ENCODE measurements around the gene SPACA9.

The SPACA9 gene

DNA sequence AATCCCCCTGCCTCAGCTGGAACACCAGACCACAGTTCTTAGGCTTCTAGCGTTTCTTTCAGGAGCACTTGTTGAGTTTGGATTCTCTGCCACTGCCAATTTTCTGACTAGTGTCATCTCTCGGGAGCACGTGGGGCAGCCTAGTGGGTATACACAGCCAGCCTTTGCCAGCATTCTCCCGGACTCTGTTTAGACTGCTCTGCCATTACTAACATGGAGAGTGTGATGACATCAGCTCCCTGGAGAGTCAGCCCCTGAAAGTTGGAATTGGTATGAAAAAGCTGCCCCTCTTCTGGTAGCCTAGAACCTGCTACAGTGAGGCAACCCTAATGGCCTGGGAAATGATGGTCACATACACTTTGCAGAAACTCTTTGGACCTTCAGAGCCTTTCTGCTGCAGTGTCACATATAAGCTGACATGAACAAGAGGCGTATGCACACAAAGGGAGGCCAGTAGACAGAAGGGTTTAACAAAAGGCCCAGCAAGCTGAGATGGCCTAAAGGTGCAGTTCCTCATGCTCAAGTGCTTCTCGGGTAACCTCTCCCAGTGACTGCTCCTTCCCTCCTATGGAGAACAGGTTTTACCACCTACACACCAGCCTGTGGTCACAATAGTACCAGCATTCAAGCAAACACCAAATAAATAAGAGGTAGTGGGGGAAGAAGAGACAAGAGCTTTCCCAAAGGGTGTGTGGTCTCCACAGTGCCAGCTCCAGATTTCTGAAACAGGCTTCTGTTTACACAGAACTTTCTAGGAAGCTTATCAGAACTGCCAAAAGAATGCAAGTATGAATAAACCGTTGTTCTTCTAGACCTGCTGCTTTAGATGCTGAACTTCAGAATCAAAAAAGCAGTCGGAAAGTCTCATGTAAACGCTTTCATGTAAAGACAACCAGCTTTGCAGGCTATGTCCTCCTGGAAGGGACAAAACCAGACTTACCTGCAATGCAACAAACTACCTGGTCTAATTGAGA lies 16.5 kb downstream of the SPACA9 start:
- peaks cover 19% of the 10 kb centered on the region for H3K36me3 Mint-ChIP-seq (ENCODE audit: low read depth)

DNA sequence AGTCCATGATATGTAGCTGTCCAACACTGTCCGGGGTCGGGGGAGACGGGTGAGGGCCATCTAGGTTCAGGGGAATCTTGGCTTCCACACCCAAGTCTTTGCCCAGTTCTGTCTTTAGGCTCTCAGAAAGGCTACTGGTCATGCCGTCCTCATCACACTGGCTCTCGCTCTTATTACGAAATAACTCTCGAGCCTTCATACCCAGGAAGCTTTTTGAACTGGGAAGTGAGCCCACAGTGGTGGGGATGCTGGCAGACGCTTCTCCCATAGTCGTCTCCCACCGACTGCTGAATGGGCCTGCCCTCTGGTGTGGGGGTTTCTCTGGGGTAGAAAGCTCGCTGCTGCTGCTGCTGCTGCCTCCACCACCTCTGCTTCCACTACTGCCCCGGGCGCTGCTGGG lies 17.6 kb downstream of the SPACA9 start:
- H3K36me3 Mint-ChIP-seq (ENCODE audit: low read depth), result peaks cover 23% of the 10 kb centered on the region
- no peaks in the 10 kb centered on the region for H3K9me3 Mint-ChIP-seq
- peaks cover 3% of the 10 kb centered on the region for H3K4me1 Mint-ChIP-seq (ENCODE audit: low read depth)
- no peaks in the 10 kb centered on the region for H3K27me3 Mint-ChIP-seq (ENCODE audit: low read depth)
- H3K27ac Mint-ChIP-seq, result no peak overlapping the region
- H3K4me3 Mint-ChIP-seq, result no peak overlapping the region

More for the DNA sequence above, 16.5 kb downstream of the SPACA9 start:
- Mint-ChIP-seq H3K27me3 (ENCODE audit: low read depth) (no peaks in the 10 kb centered on the region), H3K4me1 (ENCODE audit: low read depth) (peaks cover 2% of the 10 kb centered on the region), H3K9me3 (no peaks in the 10 kb centered on the region), H3K27ac (no peak overlapping the region), H3K4me3 (no peak overlapping the region)

DNA sequence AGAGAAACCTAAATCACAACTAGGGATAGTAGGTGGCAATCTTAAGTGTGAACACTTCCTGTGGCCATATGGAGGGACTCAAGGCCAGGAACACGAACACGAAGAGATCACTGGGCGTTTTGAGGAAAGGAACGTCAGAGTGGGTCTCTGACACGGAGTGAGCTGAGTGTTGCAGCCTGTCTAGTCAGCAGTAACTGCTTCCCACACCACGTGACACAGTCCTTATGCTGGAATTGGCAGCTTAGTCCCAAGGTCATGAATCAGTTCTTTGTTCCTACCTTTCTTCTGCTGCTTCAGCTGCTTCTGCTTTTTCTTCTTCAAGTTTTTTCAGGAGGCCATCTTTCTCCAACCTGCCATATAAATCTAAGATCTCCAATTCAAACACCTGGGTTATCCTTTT lies 18.2 kb downstream of the SPACA9 start:
- Mint-ChIP-seq H3K27me3 (ENCODE audit: low read depth) (no peaks in the 10 kb centered on the region), H3K4me3 (no peak overlapping the region), H3K4me1 (ENCODE audit: low read depth) (peaks cover 6% of the 10 kb centered on the region), H3K27ac (no peak overlapping the region), H3K9me3 (no peaks in the 10 kb centered on the region), H3K36me3 (ENCODE audit: low read depth) (peaks cover 26% of the 10 kb centered on the region)

DNA sequence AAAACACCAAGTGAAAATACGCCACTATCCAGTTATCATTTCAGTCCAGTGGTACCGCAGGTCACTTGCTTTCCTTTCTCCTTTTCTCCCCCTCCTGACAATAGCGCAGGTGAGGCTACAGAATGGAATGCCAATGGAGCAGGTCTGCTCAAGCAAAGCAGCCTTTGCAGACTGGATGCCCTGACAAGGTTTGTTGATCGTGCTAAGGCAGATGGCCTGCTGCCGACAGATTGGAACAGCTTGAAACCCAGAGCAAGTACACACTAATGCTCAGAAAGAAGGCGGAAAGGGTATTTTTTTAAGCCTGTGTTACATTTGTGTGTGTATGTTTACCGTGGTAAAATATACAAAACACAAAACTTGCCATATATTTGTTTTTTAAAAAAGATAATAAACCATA lies 19.4 kb downstream of the SPACA9 start:
- H3K4me1 Mint-ChIP-seq (ENCODE audit: low read depth), result peaks cover 7% of the 10 kb centered on the region
- peaks cover 31% of the 10 kb centered on the region for H3K36me3 Mint-ChIP-seq (ENCODE audit: low read depth)
- H3K4me3 Mint-ChIP-seq, result no peak overlapping the region
- no peak overlapping the region for H3K27ac Mint-ChIP-seq
- H3K9me3 Mint-ChIP-seq, result no peaks in the 10 kb centered on the region
- H3K27me3 Mint-ChIP-seq (ENCODE audit: low read depth), result no peaks in the 10 kb centered on the region

DNA sequence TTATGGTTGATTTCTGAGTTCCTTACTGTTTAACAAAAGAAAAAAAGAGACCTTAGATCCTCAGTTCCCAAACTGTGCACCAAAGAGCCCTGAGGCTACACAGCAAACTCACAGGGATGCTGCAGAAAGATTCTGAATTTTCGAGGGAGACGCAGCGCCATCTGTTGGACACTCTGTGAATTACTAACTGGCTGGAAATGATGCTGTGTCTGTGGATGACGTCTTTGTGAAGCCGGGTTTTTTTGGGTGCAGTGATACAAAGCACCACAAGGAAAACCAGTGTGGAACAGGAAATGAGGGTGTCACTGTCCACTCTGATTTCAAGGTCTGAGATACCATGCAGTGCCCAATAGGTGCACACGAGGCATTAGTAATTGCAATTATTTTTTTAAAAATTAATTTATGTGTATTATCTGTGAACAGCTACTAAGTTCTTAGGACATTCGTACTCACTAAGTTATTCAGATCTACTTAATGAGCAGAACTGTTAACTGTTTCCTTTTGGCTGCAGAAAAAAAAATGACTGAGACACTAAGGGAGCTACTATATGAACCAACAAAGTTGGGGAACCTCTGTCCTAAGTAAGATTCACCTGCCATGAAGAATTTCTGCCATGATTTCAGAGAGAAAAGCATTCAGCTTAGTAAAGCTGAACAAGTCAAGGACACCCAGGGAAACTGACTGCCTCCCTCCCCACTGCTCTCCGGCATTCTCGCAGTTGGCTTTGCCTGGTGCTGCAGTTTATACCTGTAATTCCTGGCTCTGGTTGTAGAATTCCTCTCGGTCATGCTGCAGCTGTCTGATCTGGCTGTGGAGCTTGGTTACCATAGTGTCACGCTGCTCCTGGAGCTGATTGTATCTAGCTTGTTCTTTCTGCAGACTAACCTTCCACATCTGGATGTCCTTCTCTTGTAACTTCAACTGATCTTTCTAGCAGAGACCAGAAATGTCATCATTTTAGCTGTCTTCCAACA lies 23.4 kb downstream of the SPACA9 start:
- H3K4me1 Mint-ChIP-seq (ENCODE audit: low read depth), result peaks cover 5% of the 10 kb centered on the region
- no peak overlapping the region for H3K4me3 Mint-ChIP-seq
- H3K36me3 Mint-ChIP-seq (ENCODE audit: low read depth), result peaks cover 24% of the 10 kb centered on the region
- H3K27me3 Mint-ChIP-seq (ENCODE audit: low read depth), result no peaks in the 10 kb centered on the region
- no peaks in the 10 kb centered on the region for H3K9me3 Mint-ChIP-seq
- peak overlapping the region; percentile 0 for H3K27ac Mint-ChIP-seq

DNA sequence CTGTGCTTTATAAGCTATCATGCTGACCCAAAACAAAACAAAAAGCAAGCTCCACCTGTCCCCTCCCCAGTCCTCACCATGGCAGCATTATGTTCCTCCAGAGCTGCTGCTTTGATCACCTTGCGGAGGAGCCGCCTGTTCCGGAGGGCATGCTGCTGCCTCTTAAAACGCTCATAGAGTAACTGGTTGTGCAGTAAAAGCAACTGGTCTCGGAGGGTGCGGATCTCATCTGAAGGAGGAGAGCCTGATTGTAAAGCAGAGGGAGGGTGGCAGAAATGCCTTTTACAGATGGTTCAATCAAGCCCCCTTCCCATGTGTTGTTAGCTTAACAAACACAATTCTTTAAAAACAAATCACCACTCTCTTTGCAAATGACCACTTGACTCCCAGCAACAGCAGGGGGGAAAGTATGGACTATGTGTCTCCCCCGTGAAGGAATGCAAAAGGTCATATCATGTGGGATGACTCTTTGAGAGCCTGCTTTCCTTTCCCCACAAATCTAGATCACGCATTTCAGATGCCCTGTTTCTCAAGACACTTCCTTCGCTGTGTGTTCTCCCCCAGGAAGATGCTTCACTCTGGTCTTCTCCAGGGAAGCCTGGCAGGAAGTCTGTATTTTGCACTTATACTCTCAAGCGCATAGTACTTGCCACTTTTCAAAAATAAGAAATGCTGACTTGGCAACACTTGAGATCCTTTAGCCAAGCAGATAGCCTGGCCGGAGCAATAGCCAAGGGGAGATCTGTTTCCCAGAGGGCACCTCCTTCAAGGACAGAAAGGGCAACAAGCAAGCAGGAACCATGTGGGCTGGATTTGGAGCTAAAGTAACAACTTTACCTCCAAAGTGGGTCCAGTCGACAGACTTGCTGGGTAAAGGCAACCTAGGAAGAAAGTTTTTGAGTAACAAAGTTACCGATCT lies 25.1 kb downstream of the SPACA9 start:
- peaks cover 24% of the 10 kb centered on the region for H3K36me3 Mint-ChIP-seq (ENCODE audit: low read depth)
- no peak overlapping the region for H3K4me3 Mint-ChIP-seq
- H3K27ac Mint-ChIP-seq, result no peak overlapping the region
- H3K27me3 Mint-ChIP-seq (ENCODE audit: low read depth), result no peaks in the 10 kb centered on the region
- H3K4me1 Mint-ChIP-seq (ENCODE audit: low read depth), result peaks cover 5% of the 10 kb centered on the region
- no peaks in the 10 kb centered on the region for H3K9me3 Mint-ChIP-seq

DNA sequence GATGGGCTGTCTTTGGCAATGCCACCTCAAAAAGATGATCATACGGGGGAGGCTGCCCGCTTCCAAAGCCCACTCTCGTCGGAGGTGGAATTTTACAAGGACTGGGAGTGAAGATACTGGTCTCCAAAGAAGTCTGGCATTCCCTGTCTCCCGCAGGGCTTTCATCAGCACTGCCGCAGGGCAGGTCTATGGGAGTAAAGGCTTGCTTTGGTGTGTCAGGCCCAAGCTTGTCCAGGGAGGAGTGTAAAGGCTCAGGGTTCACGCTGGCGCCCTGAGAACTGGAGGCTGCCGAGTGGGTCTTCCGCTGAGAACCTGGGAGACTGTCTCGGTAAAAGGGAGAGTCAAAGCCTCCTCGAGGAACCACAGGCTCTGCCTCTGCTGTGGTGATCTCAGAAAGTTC lies 27.0 kb downstream of the SPACA9 start:
- peaks cover 3% of the 10 kb centered on the region for H3K4me1 Mint-ChIP-seq (ENCODE audit: low read depth)
- no peaks in the 10 kb centered on the region for H3K27me3 Mint-ChIP-seq (ENCODE audit: low read depth)
- H3K36me3 Mint-ChIP-seq (ENCODE audit: low read depth), result peaks cover 23% of the 10 kb centered on the region
- H3K27ac Mint-ChIP-seq, result no peak overlapping the region
- H3K4me3 Mint-ChIP-seq, result no peak overlapping the region
- H3K9me3 Mint-ChIP-seq, result no peaks in the 10 kb centered on the region

DNA sequence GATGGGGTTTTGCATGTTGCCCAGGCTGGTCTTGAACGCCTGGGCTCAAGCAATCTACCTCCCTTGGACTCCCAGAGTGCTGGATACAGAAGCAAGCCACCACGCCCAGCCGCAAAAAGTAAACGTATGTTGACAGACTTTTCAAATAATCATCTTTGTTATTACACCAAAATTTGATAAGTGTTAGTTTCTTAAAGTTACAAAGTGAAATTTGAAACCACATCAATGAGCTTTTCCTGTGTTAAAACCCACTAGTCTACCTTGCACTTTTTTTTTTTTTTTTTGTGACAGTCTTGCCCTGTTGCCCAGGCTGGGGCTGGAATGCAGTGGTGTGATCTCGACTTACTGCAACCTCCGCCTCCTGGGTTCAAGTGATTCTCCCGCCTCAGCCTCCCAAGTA lies 29.9 kb downstream of the SPACA9 start:
- no peaks in the 10 kb centered on the region for H3K4me1 Mint-ChIP-seq (ENCODE audit: low read depth)
- no peaks in the 10 kb centered on the region for H3K27me3 Mint-ChIP-seq (ENCODE audit: low read depth)
- H3K9me3 Mint-ChIP-seq, result no peaks in the 10 kb centered on the region
- peaks cover 20% of the 10 kb centered on the region for H3K36me3 Mint-ChIP-seq (ENCODE audit: low read depth)
- no peak overlapping the region for H3K4me3 Mint-ChIP-seq
- H3K27ac Mint-ChIP-seq, result no peak overlapping the region

DNA sequence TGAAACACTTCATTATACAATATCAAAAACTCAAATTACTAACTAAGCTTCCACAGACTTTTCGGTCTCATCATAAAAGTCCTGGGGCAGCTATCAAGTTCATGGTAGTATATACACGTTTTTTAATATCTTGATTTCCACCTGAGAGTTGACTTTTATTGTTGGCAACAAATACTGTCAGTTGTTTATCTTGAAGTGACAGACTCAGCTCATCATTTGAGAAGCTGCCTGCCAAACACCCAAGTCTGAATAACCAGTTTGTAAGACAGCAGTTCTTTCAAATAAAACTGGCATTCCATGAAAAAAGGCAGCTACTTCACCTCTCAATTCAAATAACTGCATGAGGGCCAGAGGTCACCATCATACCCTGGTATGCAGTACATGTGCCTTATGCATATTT lies 30.6 kb downstream of the SPACA9 start:
- H3K27ac Mint-ChIP-seq, result no peak overlapping the region
- H3K4me3 Mint-ChIP-seq, result no peak overlapping the region
- no peaks in the 10 kb centered on the region for H3K9me3 Mint-ChIP-seq
- H3K27me3 Mint-ChIP-seq (ENCODE audit: low read depth), result no peaks in the 10 kb centered on the region
- H3K36me3 Mint-ChIP-seq (ENCODE audit: low read depth), result peaks cover 17% of the 10 kb centered on the region
- no peaks in the 10 kb centered on the region for H3K4me1 Mint-ChIP-seq (ENCODE audit: low read depth)

DNA sequence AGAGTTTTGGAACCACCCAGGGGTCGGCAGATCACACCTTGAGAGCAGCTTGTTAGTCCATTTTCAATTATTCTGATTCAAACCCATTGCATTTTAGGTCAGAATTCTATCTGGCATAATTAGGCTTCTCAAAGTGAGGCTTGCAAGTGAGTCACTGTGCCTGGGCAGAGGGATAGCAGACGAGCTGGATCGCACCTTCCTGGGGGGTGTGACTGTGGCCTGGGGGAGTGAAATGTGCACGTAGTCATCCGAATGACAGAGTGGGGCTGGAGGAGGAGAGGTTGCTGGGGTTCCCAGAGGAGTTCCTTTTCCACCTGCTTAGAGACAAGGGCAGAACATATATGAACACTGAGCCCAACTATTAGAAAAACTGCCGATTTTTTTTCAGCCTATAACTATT lies 31.7 kb downstream of the SPACA9 start:
- no peak overlapping the region for H3K27ac Mint-ChIP-seq
- no peaks in the 10 kb centered on the region for H3K9me3 Mint-ChIP-seq
- peaks cover 17% of the 10 kb centered on the region for H3K36me3 Mint-ChIP-seq (ENCODE audit: low read depth)
- H3K4me1 Mint-ChIP-seq (ENCODE audit: low read depth), result no peaks in the 10 kb centered on the region
- no peak overlapping the region for H3K4me3 Mint-ChIP-seq
- no peaks in the 10 kb centered on the region for H3K27me3 Mint-ChIP-seq (ENCODE audit: low read depth)

DNA sequence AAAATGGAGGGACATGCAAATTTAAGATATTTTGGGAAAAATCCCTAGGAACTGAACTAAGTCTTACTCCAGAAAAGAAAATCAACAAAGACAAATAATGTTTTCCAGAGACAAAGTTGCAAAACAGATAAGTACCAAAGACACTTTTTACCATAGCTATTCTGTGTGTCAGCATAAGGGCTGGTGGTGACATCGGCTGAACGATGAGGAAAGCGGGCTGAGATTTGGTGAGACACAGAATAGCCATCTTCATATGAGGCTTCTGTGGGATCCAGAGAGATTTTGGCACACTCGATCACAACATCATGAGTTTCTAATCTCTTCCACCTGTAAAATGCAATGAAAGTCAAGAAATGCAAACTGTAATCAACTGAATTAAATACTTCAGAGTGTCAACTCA lies 33.4 kb downstream of the SPACA9 start:
- H3K36me3 Mint-ChIP-seq (ENCODE audit: low read depth), result peaks cover 22% of the 10 kb centered on the region

DNA sequence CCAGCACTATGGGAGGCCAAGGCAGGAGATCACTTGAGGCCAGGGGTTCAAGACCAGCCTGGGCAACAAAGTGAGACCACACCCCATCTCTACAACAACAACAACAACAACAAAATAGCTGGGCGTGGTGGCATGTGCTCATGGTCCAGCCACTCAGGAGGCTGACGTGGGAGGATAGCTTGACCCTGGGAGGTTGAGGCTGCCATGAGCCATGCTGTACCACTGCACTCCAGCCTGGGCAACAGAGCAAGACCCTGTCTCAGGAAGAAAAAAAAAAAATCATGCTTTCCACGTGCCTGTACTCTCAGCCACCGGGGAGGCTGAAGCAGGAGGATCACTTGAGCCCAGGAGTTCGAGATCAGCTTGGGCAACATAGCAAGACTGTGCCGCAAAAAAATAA lies 36.2 kb downstream of the SPACA9 start:
- Mint-ChIP-seq H3K27me3 (ENCODE audit: low read depth) (no peaks in the 10 kb centered on the region), H3K4me3 (no peak overlapping the region), H3K36me3 (ENCODE audit: low read depth) (peaks cover 33% of the 10 kb centered on the region), H3K27ac (no peak overlapping the region), H3K9me3 (peaks cover 3% of the 10 kb centered on the region), H3K4me1 (ENCODE audit: low read depth) (no peaks in the 10 kb centered on the region)

More for the DNA sequence above, 33.4 kb downstream of the SPACA9 start:
- Mint-ChIP-seq H3K9me3 (peaks cover 3% of the 10 kb centered on the region), H3K27ac (no peak overlapping the region), H3K4me1 (ENCODE audit: low read depth) (no peaks in the 10 kb centered on the region), H3K4me3 (no peak overlapping the region), H3K27me3 (ENCODE audit: low read depth) (no peaks in the 10 kb centered on the region)

DNA sequence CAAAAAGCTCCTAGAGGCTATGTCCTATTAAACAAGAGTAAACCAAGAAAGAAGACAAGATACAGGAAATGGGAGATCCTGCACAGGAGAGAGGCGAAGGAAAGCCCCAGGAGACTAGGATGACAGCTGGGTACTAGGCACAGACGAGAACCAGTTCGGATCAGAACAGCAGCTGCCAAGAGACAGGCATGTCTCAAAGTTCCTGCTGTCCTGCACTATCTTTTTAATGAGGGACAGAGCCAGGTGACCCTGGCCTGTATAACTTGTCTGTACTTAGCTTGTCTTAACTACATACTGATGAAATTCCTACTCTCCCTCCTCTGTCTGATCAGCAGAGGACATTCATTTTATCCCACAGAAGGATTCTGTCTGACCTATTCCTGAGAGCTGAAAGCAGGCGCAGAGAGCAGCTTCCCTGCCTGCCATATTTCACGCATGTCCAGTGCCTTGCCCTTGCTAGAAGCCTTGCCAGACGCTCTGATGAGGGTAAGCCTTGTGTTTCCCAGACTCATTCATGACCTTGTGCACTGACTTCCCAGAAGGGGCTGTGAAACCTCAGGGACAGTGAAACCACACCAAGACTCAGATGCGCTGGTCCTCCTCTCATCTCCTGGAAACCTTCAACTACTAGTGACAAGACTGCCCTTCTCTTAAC lies 41.0 kb downstream of the SPACA9 start:
- Mint-ChIP-seq H3K27ac (no peak overlapping the region), H3K4me1 (ENCODE audit: low read depth) (no peaks in the 10 kb centered on the region), H3K9me3 (peaks cover 3% of the 10 kb centered on the region), H3K4me3 (no peak overlapping the region), H3K27me3 (ENCODE audit: low read depth) (no peaks in the 10 kb centered on the region), H3K36me3 (ENCODE audit: low read depth) (peaks cover 38% of the 10 kb centered on the region)

All from T-helper 1 cell treated with Interleukin-12 subunit alpha and Interleukin-12 subunit beta and Interleukin-4 antibody, amounts not matched to agents 30 μg/mL and 1 μg/mL, for 36 hours (primary cell).